Measurements from ENCODE around the gene PTP4A2.
"Not testable (repeated sequence)": the region's sequence is repeated elsewhere in the genome, so short reads cannot be mapped to it uniquely, and the experiment has no call there.

The PTP4A2 gene

GRCh38 chr1:31959521-31960340 is 21.6 kb upstream of the PTP4A2 start:
- TF ChIP-seq POLR2A (IDR thresholded peaks at IDR 0.05; ENCODE audit: low read length) (no peak), GATA1 (IDR thresholded peaks at IDR 0.05; ENCODE audit: low read depth, low read length) (no peak)
- no peak for DNase-seq

- no peak for TF ChIP-seq GATA1 (IDR thresholded peaks at IDR 0.05; ENCODE audit: low read depth, low read length)
- DNase-seq, result peak; percentile 72 to 74
These were observed 19.8 kb upstream of the PTP4A2 start for GRCh38 chr1:31957701-31958674.

- DNase-seq, result peak; percentile 92 to 94
- TF ChIP-seq GATA1 (IDR thresholded peaks at IDR 0.05; ENCODE audit: low read depth, low read length) (no peak), POLR2A (IDR thresholded peaks at IDR 0.05; ENCODE audit: low read length) (peak; percentile 32)
These were observed 18.0 kb upstream of the PTP4A2 start for GRCh38 chr1:31955917-31956736.

- TF ChIP-seq POLR2A (IDR thresholded peaks at IDR 0.05; ENCODE audit: low read length) (no peak), GATA1 (IDR thresholded peaks at IDR 0.05; ENCODE audit: low read depth, low read length) (no peak)
- peak; percentile 32 to 70 for DNase-seq
These were observed 16.6 kb upstream of the PTP4A2 start for GRCh38 chr1:31954607-31955283.

- peak in 1 of 2 experiments; percentile 48 for DNase-seq
These were observed 14.7 kb upstream of the PTP4A2 start for GRCh38 chr1:31952825-31953220.

GRCh38 chr1:31951276-31951675 is 13.1 kb upstream of the PTP4A2 start:
- no peak for TF ChIP-seq POLR2A (IDR thresholded peaks at IDR 0.05; ENCODE audit: low read length)
- TF ChIP-seq GATA1 (IDR thresholded peaks at IDR 0.05; ENCODE audit: low read depth, low read length), result no peak

More at GRCh38 chr1:31952825-31953220, 14.7 kb upstream of the PTP4A2 start:
- TF ChIP-seq GATA1 (IDR thresholded peaks at IDR 0.05; ENCODE audit: low read depth, low read length), result no peak
- no peak for TF ChIP-seq POLR2A (IDR thresholded peaks at IDR 0.05; ENCODE audit: low read length)

GRCh38 chr1:31949862-31950261 is 11.7 kb upstream of the PTP4A2 start:
- TF ChIP-seq POLR2A (IDR thresholded peaks at IDR 0.05; ENCODE audit: low read length), result no peak
- no peak for TF ChIP-seq GATA1 (IDR thresholded peaks at IDR 0.05; ENCODE audit: low read depth, low read length)
- DNase-seq, result no peak

More at GRCh38 chr1:31951276-31951675, 13.1 kb upstream of the PTP4A2 start:
- DNase-seq, result no peak

GRCh38 chr1:31945677-31946076 is 7.5 kb upstream of the PTP4A2 start:
- not testable (repeated sequence) for DNase-seq

- peak; percentile 96 to 98 for DNase-seq
- peak; percentile 89 for TF ChIP-seq POLR2A (IDR thresholded peaks at IDR 0.05; ENCODE audit: low read length)
- no peak for TF ChIP-seq GATA1 (IDR thresholded peaks at IDR 0.05; ENCODE audit: low read depth, low read length)
These were observed 6.3 kb upstream of the PTP4A2 start for GRCh38 chr1:31944205-31945089.

- no peak for DNase-seq
- TF ChIP-seq POLR2A (IDR thresholded peaks at IDR 0.05; ENCODE audit: low read length) (no peak), GATA1 (IDR thresholded peaks at IDR 0.05; ENCODE audit: low read depth, low read length) (no peak)
These were observed 5.5 kb upstream of the PTP4A2 start for GRCh38 chr1:31943546-31944184.

GRCh38 chr1:31942061-31942460 is 3.9 kb upstream of the PTP4A2 start:
- DNase-seq, result not testable (repeated sequence)

Measured in erythroblast (primary cell).